ENCODE measurements around the gene PARD3. TPM values are rescaled to one million over a fixed set of nuclear protein-coding genes. Genes with fewer than 3 reads are reported as not detected.
"Not testable (repeated sequence)": the region's sequence is repeated elsewhere in the genome, so short reads cannot be mapped to it uniquely, and the experiment has no call there.

Gene PARD3
- total and polyA plus RNA-seq, 4 experiments from 2014 or later, result 0.13 to 0.25 TPM; not detected in 2

GRCh38 chr10:34796133-34796532, 19.0 kb downstream of the PARD3 start:
- no peaks in the 10 kb centered on the region for H3K4me1 ChIP-seq (ENCODE audit: insufficient read depth, low read length)
- no peaks in the 10 kb centered on the region for H3K9me3 ChIP-seq (ENCODE audit: control insufficient read depth in 1 of 2, low read length in 2 of 2)
- Mint-ChIP-seq H3K27me3 (peaks cover 0 to 7% of the 10 kb centered on the region in 2 donors), H3K9me3 (peaks cover 0 to 4% (median 0%) of the 10 kb centered on the region in 8 donors), H3K36me3 (no peaks in the 10 kb centered on the region), H3K4me3 (no peak overlapping the region), H3K4me1 (no peaks in the 10 kb centered on the region), H3K27ac (no peak overlapping the region)
- ChIA-PET POLR2A (ENCODE audit: partially characterized antibody) (no interaction called here), CTCF (ENCODE audit: partially characterized antibody) (no interaction called here)
- H3K27ac ChIP-seq (ENCODE audit: low read depth, low read length), result no peak overlapping the region
- no peaks in the 10 kb centered on the region for H3K36me3 ChIP-seq (ENCODE audit: insufficient read depth, low read length)
- H3K4me3 ChIP-seq (ENCODE audit: low read length in 2 of 2), result no peak overlapping the region
- H3K27me3 ChIP-seq (ENCODE audit: insufficient read depth, low read length), result no peaks in the 10 kb centered on the region
- no peak for DNase-seq
- intact Hi-C loops (cut with micrococcal nuclease), result no loop called here

GRCh38 chr10:34795334-34795733, 19.8 kb downstream of the PARD3 start:
- H3K9me3 Mint-ChIP-seq, result peaks cover 0 to 4% (median 0%) of the 10 kb centered on the region in 8 donors
- CTCF ChIA-PET (ENCODE audit: partially characterized antibody), result no interaction called here
- intact Hi-C loops (cut with micrococcal nuclease), result no loop called here
- POLR2A ChIA-PET (ENCODE audit: partially characterized antibody), result no interaction called here
- Histone ChIP-seq H3K27ac (ENCODE audit: low read depth, low read length) (no peak overlapping the region), H3K4me1 (ENCODE audit: insufficient read depth, low read length) (no peaks in the 10 kb centered on the region), H3K36me3 (ENCODE audit: insufficient read depth, low read length) (no peaks in the 10 kb centered on the region), H3K9me3 (ENCODE audit: control insufficient read depth in 1 of 2, low read length in 2 of 2) (no peaks in the 10 kb centered on the region), H3K27me3 (ENCODE audit: insufficient read depth, low read length) (no peaks in the 10 kb centered on the region), H3K4me3 (ENCODE audit: low read length in 2 of 2) (no peak overlapping the region)
- DNase-seq, result no peak
- H3K4me3 Mint-ChIP-seq, result no peak overlapping the region
- H3K27ac Mint-ChIP-seq, result no peak overlapping the region
- peaks cover 0 to 10% of the 10 kb centered on the region in 2 donors for H3K27me3 Mint-ChIP-seq
- H3K4me1 Mint-ChIP-seq, result no peaks in the 10 kb centered on the region
- H3K36me3 Mint-ChIP-seq, result no peaks in the 10 kb centered on the region

- Histone ChIP-seq H3K27ac (ENCODE audit: low read depth, low read length) (no peak overlapping the region), H3K36me3 (ENCODE audit: insufficient read depth, low read length) (no peaks in the 10 kb centered on the region), H3K27me3 (ENCODE audit: insufficient read depth, low read length) (no peaks in the 10 kb centered on the region), H3K4me1 (ENCODE audit: insufficient read depth, low read length) (no peaks in the 10 kb centered on the region), H3K4me3 (ENCODE audit: low read length in 2 of 2) (no peak overlapping the region), H3K9me3 (ENCODE audit: control insufficient read depth in 1 of 2, low read length in 2 of 2) (no peaks in the 10 kb centered on the region)
- DNase-seq, result no peak
- peaks cover 0 to 10% of the 10 kb centered on the region in 2 donors for H3K27me3 Mint-ChIP-seq
- H3K9me3 Mint-ChIP-seq, result peaks cover 0 to 4% (median 0%) of the 10 kb centered on the region in 8 donors
- no peaks in the 10 kb centered on the region for H3K36me3 Mint-ChIP-seq
- CTCF ChIA-PET (ENCODE audit: partially characterized antibody), result interaction anchor here (0.6 kb wide), 1 partner anchor 14 kb away, joined by 3 read pairs; no protein-coding TSS in a partner anchor
- intact Hi-C loops (cut with micrococcal nuclease), result no loop called here
- no peak overlapping the region for H3K27ac Mint-ChIP-seq
- no peak overlapping the region for H3K4me3 Mint-ChIP-seq
- POLR2A ChIA-PET (ENCODE audit: partially characterized antibody), result no interaction called here
- H3K4me1 Mint-ChIP-seq, result no peaks in the 10 kb centered on the region
Measured at GRCh38 chr10:34794835-34795234, 20.3 kb downstream of the PARD3 start.

DNA sequence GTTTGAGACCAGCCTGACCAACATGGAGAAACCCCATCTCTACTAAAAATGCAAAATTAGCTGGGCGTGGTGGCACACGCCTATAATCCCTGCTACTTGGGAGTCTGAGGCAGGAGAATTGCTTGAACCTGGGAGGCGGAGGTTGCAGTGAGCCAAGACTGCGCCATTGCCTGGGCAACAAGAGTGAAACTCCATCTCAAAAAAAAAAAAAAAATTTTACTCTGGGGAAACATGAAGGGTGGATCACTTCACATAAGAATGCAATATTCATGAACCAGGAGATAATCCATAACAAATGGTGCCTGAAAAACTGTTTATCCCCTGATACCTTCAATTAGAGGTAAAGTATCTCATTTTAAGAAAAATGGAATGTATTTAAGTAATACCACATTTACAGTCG, 21.5 kb downstream of the PARD3 start:
- H3K27me3 ChIP-seq (ENCODE audit: insufficient read depth, low read length); CTCF ChIA-PET (ENCODE audit: partially characterized antibody); POLR2A ChIA-PET (ENCODE audit: partially characterized antibody); DNase-seq; H3K36me3 Mint-ChIP-seq; H3K9me3 Mint-ChIP-seq; H3K36me3 ChIP-seq (ENCODE audit: insufficient read depth, low read length); H3K27ac Mint-ChIP-seq; intact Hi-C loops (cut with micrococcal nuclease); H3K4me1 Mint-ChIP-seq; H3K4me1 ChIP-seq (ENCODE audit: insufficient read depth, low read length); H3K4me3 Mint-ChIP-seq; H3K9me3 ChIP-seq (ENCODE audit: control insufficient read depth in 1 of 2, low read length in 2 of 2); H3K27ac ChIP-seq (ENCODE audit: low read depth, low read length); H3K4me3 ChIP-seq (ENCODE audit: low read length in 2 of 2): not testable (repeated sequence)
- peaks cover 0 to 10% of the 10 kb centered on the region in 2 donors for H3K27me3 Mint-ChIP-seq

GRCh38 chr10:34792881-34793280, 22.2 kb downstream of the PARD3 start:
- ChIA-PET CTCF (ENCODE audit: partially characterized antibody) (no interaction called here), POLR2A (ENCODE audit: partially characterized antibody) (no interaction called here)
- H3K27me3 ChIP-seq (ENCODE audit: insufficient read depth, low read length), result no peaks in the 10 kb centered on the region
- no peaks in the 10 kb centered on the region for H3K36me3 ChIP-seq (ENCODE audit: insufficient read depth, low read length)
- Mint-ChIP-seq H3K4me3 (no peak overlapping the region), H3K9me3 (peaks cover 0 to 3% (median 0%) of the 10 kb centered on the region in 8 donors), H3K4me1 (no peaks in the 10 kb centered on the region), H3K36me3 (no peaks in the 10 kb centered on the region), H3K27ac (no peak overlapping the region), H3K27me3 (peaks cover 0 to 8% of the 10 kb centered on the region in 2 donors)
- intact Hi-C loops (cut with micrococcal nuclease), result no loop called here
- no peak for DNase-seq
- H3K9me3 ChIP-seq (ENCODE audit: control insufficient read depth in 1 of 2, low read length in 2 of 2), result no peaks in the 10 kb centered on the region
- no peak overlapping the region for H3K27ac ChIP-seq (ENCODE audit: low read depth, low read length)
- H3K4me1 ChIP-seq (ENCODE audit: insufficient read depth, low read length), result no peaks in the 10 kb centered on the region
- no peak overlapping the region for H3K4me3 ChIP-seq (ENCODE audit: low read length in 2 of 2)

DNA sequence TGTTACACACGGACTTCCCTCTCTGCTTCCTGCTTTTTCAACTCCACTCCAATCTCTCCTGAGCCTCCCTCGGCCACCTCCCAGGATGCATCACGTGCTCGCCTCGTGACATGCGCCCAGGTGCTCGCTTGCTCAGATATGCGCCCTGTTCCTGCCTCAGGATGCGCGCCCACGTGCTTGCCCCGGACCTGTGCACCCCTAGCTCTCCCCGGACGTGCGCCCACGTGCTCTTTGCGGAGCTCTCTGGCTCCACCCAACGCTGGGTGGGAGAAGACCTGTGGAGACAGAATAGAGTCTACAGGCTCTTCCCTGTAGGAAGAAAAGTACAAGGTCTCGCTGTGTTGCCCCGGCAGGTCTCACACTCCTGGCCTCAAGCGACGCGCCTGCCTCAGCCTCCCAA, 23.1 kb downstream of the PARD3 start:
- DNase-seq, result no peak
- no peak overlapping the region for H3K27ac ChIP-seq (ENCODE audit: low read depth, low read length)
- no peaks in the 10 kb centered on the region for H3K4me1 Mint-ChIP-seq
- H3K27ac Mint-ChIP-seq, result no peak overlapping the region
- H3K4me3 ChIP-seq (ENCODE audit: low read length in 2 of 2), result no peak overlapping the region
- H3K36me3 ChIP-seq (ENCODE audit: insufficient read depth, low read length), result no peaks in the 10 kb centered on the region
- peaks cover 0 to 8% of the 10 kb centered on the region in 2 donors for H3K27me3 Mint-ChIP-seq
- ChIA-PET CTCF (ENCODE audit: partially characterized antibody) (no interaction called here), POLR2A (ENCODE audit: partially characterized antibody) (interaction anchor here (0.5 kb wide), 1 partner anchor 10 kb away, joined by 3 read pairs; no protein-coding TSS in a partner anchor)
- intact Hi-C loops (cut with micrococcal nuclease), result no loop called here
- H3K4me1 ChIP-seq (ENCODE audit: insufficient read depth, low read length), result no peaks in the 10 kb centered on the region
- no peaks in the 10 kb centered on the region for H3K9me3 ChIP-seq (ENCODE audit: control insufficient read depth in 1 of 2, low read length in 2 of 2)
- no peaks in the 10 kb centered on the region for H3K36me3 Mint-ChIP-seq
- H3K27me3 ChIP-seq (ENCODE audit: insufficient read depth, low read length), result no peaks in the 10 kb centered on the region
- H3K9me3 Mint-ChIP-seq, result peaks cover 0 to 3% (median 0%) of the 10 kb centered on the region in 8 donors
- H3K4me3 Mint-ChIP-seq, result no peak overlapping the region

DNA sequence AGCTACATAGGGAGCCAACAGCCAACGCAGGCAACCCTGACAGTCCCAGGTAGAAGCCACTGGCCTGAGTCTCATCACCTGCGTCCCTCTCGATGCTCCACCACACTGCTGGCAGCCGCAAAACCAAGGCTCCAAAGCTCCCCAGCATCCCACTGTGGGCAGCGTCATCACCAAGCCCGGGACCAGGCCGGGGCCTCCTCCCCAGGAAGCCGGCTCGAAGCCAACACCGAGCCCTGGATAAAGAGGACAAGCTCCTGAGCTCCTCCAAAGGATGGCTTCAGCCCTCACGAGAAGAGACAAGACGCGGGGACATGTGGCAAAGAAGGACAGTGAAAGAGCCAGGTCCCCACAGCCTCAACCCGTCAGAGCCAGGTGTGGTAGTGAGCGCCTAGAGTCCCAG, 23.9 kb downstream of the PARD3 start:
- H3K36me3 Mint-ChIP-seq, result no peaks in the 10 kb centered on the region
- peaks cover 0 to 8% of the 10 kb centered on the region in 2 donors for H3K27me3 Mint-ChIP-seq
- intact Hi-C loops (cut with micrococcal nuclease), result no loop called here
- no peak overlapping the region for H3K27ac Mint-ChIP-seq
- H3K9me3 Mint-ChIP-seq, result peaks cover 0 to 3% (median 0%) of the 10 kb centered on the region in 8 donors
- Histone ChIP-seq H3K27ac (ENCODE audit: low read depth, low read length) (no peak overlapping the region), H3K27me3 (ENCODE audit: insufficient read depth, low read length) (no peaks in the 10 kb centered on the region), H3K36me3 (ENCODE audit: insufficient read depth, low read length) (no peaks in the 10 kb centered on the region), H3K4me1 (ENCODE audit: insufficient read depth, low read length) (no peaks in the 10 kb centered on the region), H3K4me3 (ENCODE audit: low read length in 2 of 2) (no peak overlapping the region), H3K9me3 (ENCODE audit: control insufficient read depth in 1 of 2, low read length in 2 of 2) (no peaks in the 10 kb centered on the region)
- H3K4me3 Mint-ChIP-seq, result no peak overlapping the region
- no peak for DNase-seq
- no peaks in the 10 kb centered on the region for H3K4me1 Mint-ChIP-seq
- POLR2A ChIA-PET (ENCODE audit: partially characterized antibody), result interaction anchor here (0.5 kb wide), 1 partner anchor 11 kb away, joined by 3 read pairs; no protein-coding TSS in a partner anchor
- CTCF ChIA-PET (ENCODE audit: partially characterized antibody), result no interaction called here

Measured in CD4-positive, alpha-beta memory T cell (primary cell).